HEK293T (cell line): Measurements from ENCODE around the gene ARHGEF25.

ENCODE experiments used
- ELF4 ChIP-seq: fragments of 450-650 bp; IDR thresholded peaks from 2 replicates; pipeline ENCODE4 v1.6.1; 2017; ENCODE audit warnings: antibody characterized with exemption
- TF ChIP-seq, protein P1 (sequence below): fragments of 450-650 bp; IDR thresholded peaks from 2 replicates; pipeline ENCODE4 v1.6.1; 2016

DNA sequence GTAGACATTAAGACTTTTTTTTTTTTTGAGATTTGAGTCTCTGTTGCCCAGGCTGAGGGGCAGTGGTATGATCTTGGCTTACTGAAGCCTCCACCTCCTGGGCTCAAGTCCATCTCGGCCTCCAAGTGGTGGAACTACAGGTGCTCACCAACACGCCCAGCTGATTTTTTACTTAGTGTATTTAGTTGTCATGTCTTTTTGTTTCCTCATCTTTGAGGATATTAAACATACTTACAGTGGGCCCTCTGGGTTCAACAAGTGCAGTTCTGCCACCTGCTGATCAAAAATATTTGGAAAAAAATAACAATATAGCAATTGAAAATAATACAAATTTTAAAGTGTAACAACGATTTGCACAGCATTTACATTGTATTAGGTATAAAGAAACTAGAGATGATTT lies 26.1 kb downstream of the ARHGEF25 start:
- TF ChIP-seq ELF4: no peak
- TF ChIP-seq, protein P1, sequence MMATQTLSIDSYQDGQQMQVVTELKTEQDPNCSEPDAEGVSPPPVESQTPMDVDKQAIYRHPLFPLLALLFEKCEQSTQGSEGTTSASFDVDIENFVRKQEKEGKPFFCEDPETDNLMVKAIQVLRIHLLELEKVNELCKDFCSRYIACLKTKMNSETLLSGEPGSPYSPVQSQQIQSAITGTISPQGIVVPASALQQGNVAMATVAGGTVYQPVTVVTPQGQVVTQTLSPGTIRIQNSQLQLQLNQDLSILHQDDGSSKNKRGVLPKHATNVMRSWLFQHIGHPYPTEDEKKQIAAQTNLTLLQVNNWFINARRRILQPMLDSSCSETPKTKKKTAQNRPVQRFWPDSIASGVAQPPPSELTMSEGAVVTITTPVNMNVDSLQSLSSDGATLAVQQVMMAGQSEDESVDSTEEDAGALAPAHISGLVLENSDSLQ: no peak
